Heart left ventricle (tissue), 16 donors: ENCODE results near the gene RREB1. TPM values are rescaled to one million over a fixed set of nuclear protein-coding genes. Genes with fewer than 3 reads are reported as not detected.
A peak's percentile ranks its signal among the peaks of the same experiment; 100 is the strongest.

Source experiments
- ATAC-seq, 4 donors: fragments of 200-7000 bp; cut with Tn5 transposase; one replicate each; pipeline ENCODE4 v1.9.1; 2020 to 2022; ENCODE audit warnings: moderate library complexity in 4 of 4, mild to moderate bottlenecking in 3 of 4, moderate number of reproducible peaks in 1 of 4
- DNase-seq, 5 donors: peaks; one replicate each; pipeline ENCODE4 v3.0.0-alpha.2; 2020
- H3K27ac ChIP-seq, 12 donors: fragments of 200-600 bp; sonication (generic) in 4 of 12; one replicate each; pipeline versions ENCODE4 v1.5.0 to v1.8.0; 2016 to 2022; ENCODE audit warnings: mild to moderate bottlenecking in 2 of 12
- H3K27me3 ChIP-seq, 9 donors: fragments of 200-600 bp; sonication (generic) in 2 of 9; one replicate each; pipeline versions ENCODE4 v1.5.1 to v1.8.0; 2016 to 2022; ENCODE audit warnings: mild to moderate bottlenecking in 3 of 9
- H3K36me3 ChIP-seq, 9 donors: fragments of 200-600 bp; sonication (generic) in 2 of 9; one replicate each; pipeline versions ENCODE4 v1.5.0 to v1.8.0; 2018 to 2022; ENCODE audit warnings: mild to moderate bottlenecking in 2 of 9
- H3K4me1 ChIP-seq, 12 donors: fragments of 200-600 bp; sonication (generic) in 4 of 12; one replicate each; pipeline versions ENCODE4 v1.5.0 to v1.8.0; 2016 to 2022; ENCODE audit warnings: mild to moderate bottlenecking in 3 of 12
- H3K4me3 ChIP-seq, 12 donors: fragments of 200-600 bp; sonication (generic) in 4 of 12; one replicate each; pipeline versions ENCODE4 v1.5.0 to v1.8.0; 2017 to 2022; ENCODE audit warnings: mild to moderate bottlenecking in 9 of 12, moderate library complexity in 4 of 12
- H3K9me3 ChIP-seq, 12 donors: fragments of 200-600 bp; sonication (generic) in 4 of 12; one replicate each; pipeline versions ENCODE4 v1.5.0 to v1.8.0; 2016 to 2022; ENCODE audit warnings: mild to moderate bottlenecking in 1 of 12
- POLR2A ChIP-seq, 2 donors: fragments of 450-650 bp; IDR thresholded peaks; one replicate each; pipeline ENCODE4 v1.6.1; 2017; ENCODE audit warnings: antibody characterized with exemption in 2 of 2, mild to moderate bottlenecking in 2 of 2, moderate library complexity in 2 of 2
- WGBS, 4 donors: extraction: QIAGEN DNeasy Blood & Tissue Kit in 2 of 4; methylation state at CpG; one replicate each; pipeline versions ENCODE4 v1.1.5 to v1.1.7; 2013 to 2018; 5-methylcytosine and 5-hydroxymethylcytosine counted together
- intact Hi-C, 10 donors: fragments of 100-400 bp; cut with DNase I; formaldehyde crosslinking; loops; one replicate each; pipeline versions ENCODE4 v1.11.1 to v1.14.2; 2022
- polyA plus RNA-seq, 2 donors: library from polyadenylated mRNA; stranded (reverse); fragments of 200-250 nt; gene quantifications; one replicate each; pipeline ENCODE4 v1.2.3, GENCODE V29; 2013
- total RNA-seq, 9 donors: library from RNA; depleted of rRNA in 2 of 9; stranded (reverse); fragments of >200 nt in 2 of 9; fragmentation: NEBNext Ultra II Directional in 3 of 9; extraction: Animal tissue kit (Norgen Biotek cat#: 25700) in 3 of 9; gene quantifications; one replicate each; pipeline versions ENCODE4 v1.1.0 to v1.2.4, GENCODE V29; 2016 to 2023
- TF ChIP-seq, protein P1 (sequence below), 12 donors: fragments of 200-600 bp; sonication (generic) in 4 of 12; IDR thresholded peaks; one replicate each; pipeline versions ENCODE4 v1.5.0 to v1.8.0; 2018 to 2022; ENCODE audit warnings: antibody characterized with exemption in 12 of 12, mild to moderate bottlenecking in 5 of 12
- donor health status: ischemic (EF 13 %, LVEDD 7.1; RV severe dilation, severe dysfunction).
- donor health status: healthy with polysubstance abuse.
- donor health status: DM: no; HTN: yes; CAD: no.
- donor health status: DM: no; HTN: no; CAD: no.
- donor health status: ischemic (EF 25% LVEDD 6.9; RV normal size, moderate dysfunction).
- donor health status: ischemic (EF 25% LVEDD 5.7; RV mildly dilated, moderate dysfunction).
- donor health status: healthy.
- donor health status: DM: yes; HTN: yes; CAD: no.
- donor health status: ischemic (EF 35%, LVEDD 5.7; RV mildly dilated, moderate dysfunction).
- donor health status: nonischemic (EF 11% LVEDD 7.7; RV severe dilation, severe dysfunction).
- donor health status: DM: yes; HTN: yes; CAD: no.
- donor health status: PGD.
- donor health status: ischemic (EF 29% LVEDD 5.4; RV normal size, mild dysfunction).
- donor health status: nonischemic (EF 23%, LVEDD 6.1; RV moderate dilation, normal function).

RREB1 gene
- total and polyA plus RNA-seq, 11 donors = 8.7 to 49.4 (median 35.7) TPM

DNA sequence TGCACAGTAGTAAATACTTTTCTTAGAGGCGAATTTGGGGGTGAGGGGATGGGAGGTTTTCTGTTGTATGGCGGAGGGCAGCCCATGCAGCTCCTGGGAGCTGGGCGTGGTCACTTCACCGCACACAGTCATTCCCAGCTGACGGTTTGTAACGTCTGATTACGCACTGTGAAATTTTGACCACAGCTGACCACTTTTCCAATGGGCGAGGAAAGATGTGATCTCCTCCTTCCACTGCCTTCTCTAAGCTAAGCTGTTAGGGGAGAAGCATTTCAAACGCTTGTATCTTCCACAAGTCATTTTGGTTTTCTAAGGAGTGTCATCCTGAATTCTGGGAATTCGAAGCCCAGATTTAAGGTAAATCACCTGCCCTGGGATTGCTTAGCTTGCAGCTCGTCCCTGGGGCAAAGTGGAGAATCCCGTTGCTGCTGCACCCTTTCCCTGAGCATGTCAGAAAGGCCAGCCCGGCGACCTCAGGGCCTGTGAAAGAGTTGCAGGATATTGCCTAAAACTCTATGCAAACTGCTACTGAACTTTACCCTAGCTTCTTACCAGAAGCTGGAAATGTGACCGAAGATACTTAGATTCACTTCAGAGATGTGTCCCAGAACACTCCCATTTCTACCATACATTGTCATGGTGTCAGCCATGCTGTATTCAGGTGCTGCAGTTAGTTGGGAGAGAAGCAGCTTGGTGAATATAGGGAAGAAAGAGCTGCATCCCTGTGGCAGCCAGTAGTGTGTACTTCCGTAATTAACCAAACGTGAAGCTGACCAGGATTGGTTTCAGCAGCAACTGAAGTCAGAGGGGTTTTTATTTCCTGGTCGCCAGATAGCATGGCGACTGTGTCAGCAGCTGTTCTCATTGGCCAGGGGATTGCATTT, 58.9 kb downstream of the RREB1 start:
- 75 to 81% (median 77%) methylated on average over 19 of the region's 19 CpGs for WGBS, 4 donors
- no peak for DNase-seq
- no peak overlapping the region for H3K4me3 ChIP-seq
- no peaks in the 10 kb centered on the region for H3K9me3 ChIP-seq
- H3K4me1 ChIP-seq = peaks cover 19 to 100% (median 78%) of the 10 kb centered on the region in 12 donors
- no peaks in the 10 kb centered on the region for H3K27me3 ChIP-seq
- H3K36me3 ChIP-seq = peaks cover 0 to 4% (median 0%) of the 10 kb centered on the region in 9 donors
- intact Hi-C loops = no loop called here
- peak overlapping the region in 5 of 12 donors; percentile 0 to 68 (median 26) for H3K27ac ChIP-seq
- ATAC-seq = no peak
- TF ChIP-seq, protein P1, sequence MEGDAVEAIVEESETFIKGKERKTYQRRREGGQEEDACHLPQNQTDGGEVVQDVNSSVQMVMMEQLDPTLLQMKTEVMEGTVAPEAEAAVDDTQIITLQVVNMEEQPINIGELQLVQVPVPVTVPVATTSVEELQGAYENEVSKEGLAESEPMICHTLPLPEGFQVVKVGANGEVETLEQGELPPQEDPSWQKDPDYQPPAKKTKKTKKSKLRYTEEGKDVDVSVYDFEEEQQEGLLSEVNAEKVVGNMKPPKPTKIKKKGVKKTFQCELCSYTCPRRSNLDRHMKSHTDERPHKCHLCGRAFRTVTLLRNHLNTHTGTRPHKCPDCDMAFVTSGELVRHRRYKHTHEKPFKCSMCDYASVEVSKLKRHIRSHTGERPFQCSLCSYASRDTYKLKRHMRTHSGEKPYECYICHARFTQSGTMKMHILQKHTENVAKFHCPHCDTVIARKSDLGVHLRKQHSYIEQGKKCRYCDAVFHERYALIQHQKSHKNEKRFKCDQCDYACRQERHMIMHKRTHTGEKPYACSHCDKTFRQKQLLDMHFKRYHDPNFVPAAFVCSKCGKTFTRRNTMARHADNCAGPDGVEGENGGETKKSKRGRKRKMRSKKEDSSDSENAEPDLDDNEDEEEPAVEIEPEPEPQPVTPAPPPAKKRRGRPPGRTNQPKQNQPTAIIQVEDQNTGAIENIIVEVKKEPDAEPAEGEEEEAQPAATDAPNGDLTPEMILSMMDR (IDR thresholded peaks at IDR 0.05) = no peak
- no peak for TF ChIP-seq POLR2A (IDR thresholded peaks at IDR 0.05)

DNA sequence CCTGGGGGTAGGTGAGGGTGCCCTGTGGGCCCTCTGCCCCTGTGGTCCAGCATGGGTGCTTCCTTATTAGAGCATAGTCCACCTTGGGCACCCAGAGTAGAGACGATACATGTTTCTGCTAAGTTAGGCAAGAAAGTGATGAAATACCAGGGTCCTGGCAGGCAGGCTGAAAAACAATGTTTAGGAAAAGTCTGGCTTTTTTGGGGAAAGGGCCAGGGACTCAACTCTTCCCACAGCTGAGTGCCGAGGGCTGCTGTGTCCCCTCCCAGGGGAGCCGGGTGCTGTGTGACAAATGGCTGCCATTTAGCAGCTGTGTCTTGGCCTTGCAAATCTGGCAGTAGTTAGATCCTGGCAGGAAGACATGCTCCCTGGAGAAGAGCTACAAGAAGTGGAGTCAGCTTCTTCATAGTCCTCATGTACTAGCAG, 61.5 kb downstream of the RREB1 start:
- Histone ChIP-seq H3K36me3 (no peaks in the 10 kb centered on the region), H3K27ac (peak overlapping the region in 11 of 12 donors; percentile 16 to 67 (median 46)), H3K27me3 (no peaks in the 10 kb centered on the region), H3K4me1 (peaks cover 19 to 99% (median 88%) of the 10 kb centered on the region in 12 donors), H3K4me3 (no peak overlapping the region), H3K9me3 (no peaks in the 10 kb centered on the region)
- no peak for TF ChIP-seq POLR2A (IDR thresholded peaks at IDR 0.05)
- TF ChIP-seq, protein P1 (IDR thresholded peaks at IDR 0.05) = no peak
- WGBS, 4 donors = 8 to 42% (median 28%) methylated on average over 3 of the region's 3 CpGs
- ATAC-seq (peak in 3 of 4 donors; percentile 28 to 43 (median 35)), DNase-seq (peak; percentile 60 to 80 (median 60))
- intact Hi-C loops = no loop called here

DNA sequence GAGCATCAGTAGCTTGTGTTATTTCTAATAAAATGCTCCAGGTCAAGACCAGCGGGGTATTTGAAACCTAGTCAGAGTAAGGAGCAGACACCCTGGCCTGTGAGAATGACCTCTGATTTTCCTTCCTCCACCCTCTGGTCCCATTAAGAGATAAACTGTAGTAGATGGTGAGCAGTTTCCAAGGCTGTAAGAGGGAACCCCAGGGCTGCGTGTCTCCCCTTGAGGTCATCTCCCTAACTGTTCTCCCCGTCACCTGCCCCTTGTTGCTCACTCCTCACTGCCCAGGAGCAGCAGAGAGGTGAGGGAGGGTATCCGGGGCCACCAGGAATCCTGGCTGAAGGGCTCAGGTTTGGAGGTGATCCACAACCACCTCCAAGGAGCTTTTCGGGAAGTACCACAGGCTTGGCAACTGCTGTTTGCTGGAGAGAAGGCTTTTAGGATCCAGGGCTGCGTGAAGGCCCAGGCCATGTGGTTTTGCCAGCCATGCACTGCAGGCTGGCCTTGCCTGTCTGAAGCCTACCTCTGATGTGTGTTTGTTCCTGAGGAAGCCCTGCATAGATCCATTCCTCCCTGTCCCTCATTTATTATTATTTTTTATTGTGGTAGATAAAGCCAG, 62.5 kb downstream of the RREB1 start:
- H3K36me3 ChIP-seq = no peaks in the 10 kb centered on the region
- DNase-seq (no peak), ATAC-seq (no peak)
- H3K9me3 ChIP-seq = no peaks in the 10 kb centered on the region
- TF ChIP-seq POLR2A (IDR thresholded peaks at IDR 0.05) = no peak
- TF ChIP-seq, protein P1 (IDR thresholded peaks at IDR 0.05) = no peak
- whole genome bisulfite sequencing, 4 donors = 71 to 81% (median 76%) methylated on average over 5 to 6 of the region's 6 CpGs
- peak overlapping the region in 8 of 12 donors; percentile 16 to 67 (median 56) for H3K27ac ChIP-seq
- intact Hi-C loops = no loop called here
- no peaks in the 10 kb centered on the region for H3K27me3 ChIP-seq
- peaks cover 15 to 99% (median 83%) of the 10 kb centered on the region in 12 donors for H3K4me1 ChIP-seq
- H3K4me3 ChIP-seq = no peak overlapping the region

DNA sequence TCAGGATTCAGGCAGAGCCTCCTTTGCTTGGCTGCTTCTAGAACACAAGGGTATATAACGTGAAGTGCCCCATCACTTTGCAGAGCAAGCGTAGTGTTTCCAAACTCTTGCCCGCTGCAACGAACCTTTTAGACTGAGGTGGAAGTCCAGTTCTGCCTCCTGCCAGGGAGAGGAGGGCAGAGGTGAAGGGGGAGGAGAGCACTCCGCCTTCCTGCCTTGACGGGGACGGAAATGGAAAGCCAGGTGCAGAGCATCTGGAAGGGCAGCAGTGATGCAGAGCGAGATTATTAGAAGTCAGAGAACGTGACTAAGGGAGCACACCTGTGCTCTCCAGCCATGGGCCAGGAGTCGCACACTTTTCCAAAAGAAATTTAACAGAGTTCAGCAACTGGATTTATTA, 63.4 kb downstream of the RREB1 start:
- 69 to 79% (median 76%) methylated on average over 10 of the region's 10 CpGs for WGBS, 4 donors
- DNase-seq (no peak), ATAC-seq (no peak)
- H3K27me3 ChIP-seq = no peaks in the 10 kb centered on the region
- H3K4me1 ChIP-seq = peaks cover 9 to 99% (median 83%) of the 10 kb centered on the region in 12 donors
- peak overlapping the region in 1 of 12 donors; percentile 67 for H3K27ac ChIP-seq
- H3K4me3 ChIP-seq = no peak overlapping the region
- no peaks in the 10 kb centered on the region for H3K9me3 ChIP-seq
- intact Hi-C loops = no loop called here
- H3K36me3 ChIP-seq = no peaks in the 10 kb centered on the region
- no peak for TF ChIP-seq POLR2A (IDR thresholded peaks at IDR 0.05)
- TF ChIP-seq, protein P1 (IDR thresholded peaks at IDR 0.05) = no peak
